Right atrium auricular region (tissue), 2 donors: ENCODE measurements around the gene SCFD2. TPM values are rescaled to one million over a fixed set of nuclear protein-coding genes. Genes with fewer than 3 reads are reported as not detected.

Source experiments
- DNase-seq: peaks from one replicate; pipeline ENCODE4 v3.0.0-alpha.2; 2019; ENCODE audit warnings: low spot score
- H3K27ac ChIP-seq, 2 donors: fragments of 200-600 bp; sonication (generic); 1 replicate in 1 of 2; 2 replicates in 1 of 2; pipeline ENCODE4 v1.5.1; 2016 to 2019
- H3K27me3 ChIP-seq, 2 donors: fragments of 200-600 bp; sonication (generic); one replicate each; pipeline versions ENCODE4 v1.5.1 to v1.6.0; 2017 to 2019
- H3K36me3 ChIP-seq: fragments of 200-600 bp; sonication (generic); one replicate; pipeline ENCODE4 v1.5.1; 2016
- H3K4me1 ChIP-seq, 2 donors: fragments of 200-600 bp; sonication (generic); one replicate each; pipeline versions ENCODE4 v1.5.1 to v1.6.0; 2017 to 2019
- H3K4me3 ChIP-seq, 2 donors: fragments of 200-600 bp; sonication (generic); 1 replicate in 1 of 2; 2 replicates in 1 of 2; pipeline ENCODE4 v1.5.1; 2017 to 2019; ENCODE audit warnings: mild to moderate bottlenecking in 1 of 2, moderate library complexity in 1 of 2
- H3K9me3 ChIP-seq, 2 donors: fragments of 200-600 bp; sonication (generic); one replicate each; pipeline ENCODE4 v1.5.1; 2019
- CTCF ChIP-seq, 2 donors: fragments of 200-600 bp; sonication (generic); IDR thresholded peaks; one replicate each; pipeline ENCODE4 v1.5.1; 2019; ENCODE audit warnings: antibody characterized with exemption in 2 of 2
- total RNA-seq, 2 donors: library from RNA; depleted of rRNA; stranded (reverse); fragments of >200 nt; gene quantifications; one replicate each; pipeline ENCODE4 v1.1.0, GENCODE V29; 2016

SCFD2 gene
- total RNA-seq, 2 donors from 2014 or later: 8.1 to 9.4 TPM

GRCh38 chr4:52948057-52948423 lies 417.8 kb downstream of the SCFD2 start:
- no peak for DNase-seq
- TF ChIP-seq CTCF (IDR thresholded peaks at IDR 0.05): no peak
- Histone ChIP-seq H3K9me3 (no peaks in the 10 kb centered on the region), H3K27me3 (no peaks in the 10 kb centered on the region), H3K4me1 (peaks cover 0 to 15% of the 10 kb centered on the region in 2 donors), H3K27ac (peak overlapping the region in 1 of 2 donors; percentile 85), H3K4me3 (no peak overlapping the region), H3K36me3 (no peaks in the 10 kb centered on the region)

GRCh38 chr4:52947401-52948056 lies 418.3 kb downstream of the SCFD2 start:
- H3K9me3 ChIP-seq: no peaks in the 10 kb centered on the region
- no peak for DNase-seq
- no peak for TF ChIP-seq CTCF (IDR thresholded peaks at IDR 0.05)
- no peaks in the 10 kb centered on the region for H3K36me3 ChIP-seq
- no peaks in the 10 kb centered on the region for H3K27me3 ChIP-seq
- peak overlapping the region; percentile 65 to 85 for H3K27ac ChIP-seq
- peaks cover 0 to 15% of the 10 kb centered on the region in 2 donors for H3K4me1 ChIP-seq
- no peak overlapping the region for H3K4me3 ChIP-seq

- Histone ChIP-seq H3K27me3 (no peaks in the 10 kb centered on the region), H3K4me1 (peaks cover 0 to 15% of the 10 kb centered on the region in 2 donors), H3K9me3 (no peaks in the 10 kb centered on the region), H3K4me3 (no peak overlapping the region), H3K27ac (peak overlapping the region; percentile 65 to 85), H3K36me3 (no peaks in the 10 kb centered on the region)
- no peak for DNase-seq
- no peak for TF ChIP-seq CTCF (IDR thresholded peaks at IDR 0.05)
Measured at GRCh38 chr4:52946855-52947254, 419.0 kb downstream of the SCFD2 start.

GRCh38 chr4:52945982-52946381 lies 419.9 kb downstream of the SCFD2 start:
- H3K27me3 ChIP-seq: no peaks in the 10 kb centered on the region
- no peak overlapping the region for H3K4me3 ChIP-seq
- DNase-seq: no peak
- H3K36me3 ChIP-seq: no peaks in the 10 kb centered on the region
- peak overlapping the region; percentile 65 to 85 for H3K27ac ChIP-seq
- peaks cover 0 to 15% of the 10 kb centered on the region in 2 donors for H3K4me1 ChIP-seq
- no peak for TF ChIP-seq CTCF (IDR thresholded peaks at IDR 0.05)
- no peaks in the 10 kb centered on the region for H3K9me3 ChIP-seq

- Histone ChIP-seq H3K9me3 (no peaks in the 10 kb centered on the region), H3K4me3 (no peak overlapping the region), H3K4me1 (peaks cover 0 to 15% of the 10 kb centered on the region in 2 donors), H3K36me3 (no peaks in the 10 kb centered on the region), H3K27ac (peak overlapping the region; percentile 65 to 85), H3K27me3 (no peaks in the 10 kb centered on the region)
- no peak for DNase-seq
- TF ChIP-seq CTCF (IDR thresholded peaks at IDR 0.05): no peak
Measured at GRCh38 chr4:52945326-52945898, 420.4 kb downstream of the SCFD2 start.
